COLO668 (cell line): ENCODE measurements around the gene CPSF4L.

Experiments
- DNase-seq: peaks from one replicate; lab custom pipeline; 2025; ENCODE audit not compliant: unreplicated experiment; lab: John Stamatoyannopoulos, UW

The CPSF4L gene

GRCh38 chr17:73290399-73291259 lies 28.9 kb upstream of the CPSF4L start:
- DNase-seq: no peak

DNA sequence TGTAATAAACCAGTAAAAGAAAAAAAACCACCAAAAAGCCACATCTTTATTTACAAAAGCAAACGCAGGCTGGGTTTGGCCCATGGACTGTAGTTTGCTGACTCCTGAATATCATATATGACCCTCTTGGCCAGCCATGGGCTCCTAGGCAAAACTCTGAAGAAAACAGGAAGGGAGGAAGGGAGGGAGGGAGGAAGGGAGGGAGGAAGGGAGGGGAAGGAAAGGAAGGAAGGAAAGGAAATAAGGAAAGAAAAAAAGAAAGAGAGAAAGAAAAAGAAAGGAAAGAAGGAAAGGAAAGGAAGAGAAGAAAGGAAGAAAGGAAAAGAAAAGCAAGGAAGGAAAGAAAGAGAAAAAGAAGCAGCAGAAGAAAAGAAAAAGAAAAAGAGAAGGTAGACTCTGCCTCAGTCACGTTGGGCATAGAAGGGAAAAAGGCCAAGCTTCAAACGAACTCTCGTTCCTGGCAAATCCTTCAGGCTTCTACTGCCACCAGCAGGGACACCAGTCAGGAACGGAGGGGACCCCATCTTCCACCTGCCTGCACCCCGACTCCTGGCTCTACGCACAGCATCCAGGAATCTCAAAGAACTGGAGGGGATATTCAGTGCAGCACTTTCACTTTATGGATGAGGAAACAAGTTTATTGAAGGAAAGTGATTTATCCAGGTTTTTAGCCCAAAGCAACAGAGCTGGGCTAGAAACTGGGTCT lies 28.0 kb upstream of the CPSF4L start:
- DNase-seq: no peak

GRCh38 chr17:73288534-73289302 lies 27.0 kb upstream of the CPSF4L start:
- DNase-seq: no peak

GRCh38 chr17:73286863-73287296 lies 25.2 kb upstream of the CPSF4L start:
- DNase-seq: no peak

DNA sequence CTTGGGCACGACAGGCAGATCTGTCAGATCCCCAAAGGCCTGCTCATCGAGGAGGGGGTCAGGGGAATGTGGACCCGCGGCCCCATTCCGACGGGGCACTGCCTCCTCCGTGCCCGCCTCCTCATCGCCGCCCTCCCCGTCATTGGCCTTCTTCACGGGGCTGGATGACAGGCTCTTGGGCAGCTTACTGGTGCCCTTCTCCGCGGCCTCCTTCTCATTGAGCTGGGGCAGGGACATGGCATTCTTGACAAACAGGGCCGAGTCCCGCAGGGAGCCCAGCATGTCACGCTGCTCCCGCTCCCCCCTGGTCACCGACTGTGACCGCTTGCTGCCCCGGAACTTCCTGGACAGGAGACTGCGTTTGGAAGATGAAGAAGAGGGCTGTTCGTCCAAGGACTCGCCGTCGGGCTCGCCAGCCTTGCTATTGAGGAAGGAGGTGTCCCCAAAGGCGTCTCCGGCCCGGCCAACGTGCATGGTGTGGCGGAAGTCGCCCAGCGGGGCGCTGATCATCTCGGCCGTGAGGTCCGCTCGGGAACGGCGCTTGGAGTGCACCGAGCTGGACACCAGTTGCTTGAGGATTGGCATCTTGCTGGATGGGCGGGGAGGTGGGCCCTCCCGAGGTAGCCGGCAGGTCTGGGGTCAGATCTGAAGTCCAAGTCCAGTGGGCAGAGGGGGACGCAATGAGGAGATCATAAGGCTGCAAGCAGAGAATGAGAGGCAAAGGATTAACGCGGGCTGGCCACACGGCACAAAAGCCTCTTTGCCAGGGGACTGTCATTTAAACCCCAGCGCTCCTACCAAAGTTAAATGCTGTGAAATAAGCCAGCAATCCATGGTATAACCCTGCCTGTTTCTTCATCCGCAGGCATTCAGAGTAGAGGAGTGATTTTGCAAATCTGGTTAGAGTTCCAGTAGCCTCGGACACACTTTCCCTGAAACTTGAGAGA lies 24.5 kb upstream of the CPSF4L start:
- DNase-seq: no peak

GRCh38 chr17:73285603-73285908 lies 23.9 kb upstream of the CPSF4L start:
- no peak for DNase-seq

- DNase-seq: no peak
These were observed 23.4 kb upstream of the CPSF4L start for GRCh38 chr17:73284906-73285602.

- DNase-seq: no peak
These were observed 22.7 kb upstream of the CPSF4L start for GRCh38 chr17:73284354-73284753.

GRCh38 chr17:73283841-73284282 lies 22.2 kb upstream of the CPSF4L start:
- DNase-seq: no peak

- no peak for DNase-seq
These were observed 21.6 kb upstream of the CPSF4L start for GRCh38 chr17:73283250-73283649.

GRCh38 chr17:73282629-73283028 lies 20.9 kb upstream of the CPSF4L start:
- DNase-seq: no peak

- no peak for DNase-seq
These were observed 20.2 kb upstream of the CPSF4L start for GRCh38 chr17:73281928-73282327.

DNA sequence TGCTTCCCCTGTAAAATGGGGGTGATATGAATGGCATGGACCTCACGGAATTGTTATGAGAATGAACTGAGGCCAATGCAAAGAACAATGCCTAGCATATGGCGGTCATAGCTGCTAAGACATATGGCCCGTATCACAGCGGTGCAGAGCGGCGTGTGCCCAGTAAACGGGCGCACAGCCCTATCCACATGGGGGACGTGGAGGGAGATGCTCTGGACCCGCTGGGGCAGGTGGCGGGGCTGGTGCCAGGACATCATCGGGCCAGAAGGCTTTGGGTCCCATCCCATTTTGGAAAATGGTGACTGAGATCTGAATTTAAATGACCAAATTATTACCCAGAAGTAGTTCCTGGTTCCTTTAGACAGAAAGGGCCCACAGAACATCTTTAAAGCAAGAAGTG lies 18.5 kb upstream of the CPSF4L start:
- no peak for DNase-seq

DNA sequence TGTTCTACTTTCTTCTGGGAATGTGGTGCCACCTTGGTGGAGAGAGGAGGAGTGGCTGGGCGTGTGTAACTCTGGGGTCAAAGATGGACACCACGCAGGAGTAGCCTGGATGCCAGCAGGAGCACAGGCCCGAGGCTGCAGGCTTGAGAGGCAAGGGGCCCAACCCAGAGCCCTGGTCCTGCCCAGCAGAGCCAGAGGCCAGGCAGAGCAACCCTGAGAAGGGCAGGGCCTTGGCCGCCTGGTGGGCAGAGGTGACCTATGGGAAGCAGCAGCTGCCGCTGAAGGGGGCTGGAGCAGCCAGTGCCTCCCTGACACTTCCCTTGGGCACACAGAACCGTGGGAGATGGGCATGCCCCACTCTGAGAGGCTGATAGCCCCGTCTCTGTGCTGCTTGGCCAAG lies 18.0 kb upstream of the CPSF4L start:
- DNase-seq: no peak

DNA sequence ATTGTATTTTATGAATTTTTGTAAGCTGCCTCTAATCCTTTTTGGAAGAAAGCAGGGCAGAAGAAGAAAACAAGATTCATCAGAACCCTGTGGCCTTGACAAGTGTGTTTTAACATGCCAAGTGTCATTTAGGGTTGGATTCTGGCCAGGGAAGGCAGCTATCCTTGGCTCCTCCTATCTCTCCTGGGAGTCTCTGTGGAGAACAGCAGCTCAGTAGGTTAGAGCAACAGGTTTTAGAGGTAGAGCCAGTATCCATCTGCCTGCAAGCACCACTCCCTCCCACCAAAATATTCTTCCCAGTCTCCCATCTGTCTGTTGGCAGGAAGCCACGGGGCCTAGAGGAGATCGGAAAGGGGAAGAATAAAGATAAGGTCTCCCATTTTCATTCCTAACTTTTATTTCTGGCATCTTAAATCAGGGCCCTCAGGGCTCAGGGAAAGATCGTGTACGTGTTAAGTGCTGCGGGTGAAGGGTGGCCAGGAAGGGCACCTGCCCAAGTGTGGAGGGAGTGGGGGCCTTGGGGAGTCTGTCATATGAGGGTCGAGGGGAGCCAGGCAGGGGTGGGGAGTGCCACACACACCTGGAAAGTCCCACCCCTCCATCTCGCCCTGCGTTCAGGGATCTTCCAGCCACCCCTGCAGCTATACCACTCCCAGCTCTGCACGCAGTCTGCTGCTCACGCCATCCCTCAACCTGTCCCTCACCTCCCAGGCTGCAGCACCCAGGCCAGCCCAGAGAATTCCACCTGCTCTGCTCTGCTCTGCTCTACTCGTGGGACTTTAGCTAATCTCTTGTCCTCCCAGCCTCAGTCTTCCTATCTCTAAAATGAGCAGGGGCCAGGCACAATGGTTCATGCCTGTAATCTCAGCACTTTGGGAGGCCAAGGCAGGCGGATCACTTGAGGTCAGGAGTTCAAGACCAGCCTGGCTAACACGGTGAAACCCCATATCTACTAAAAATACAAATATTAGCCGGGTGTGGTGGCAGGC lies 17.1 kb upstream of the CPSF4L start:
- no peak for DNase-seq

GRCh38 chr17:73278049-73278464 lies 16.4 kb upstream of the CPSF4L start:
- no peak for DNase-seq

- DNase-seq: no peak
These were observed 12.8 kb upstream of the CPSF4L start for GRCh38 chr17:73274490-73274889.

DNA sequence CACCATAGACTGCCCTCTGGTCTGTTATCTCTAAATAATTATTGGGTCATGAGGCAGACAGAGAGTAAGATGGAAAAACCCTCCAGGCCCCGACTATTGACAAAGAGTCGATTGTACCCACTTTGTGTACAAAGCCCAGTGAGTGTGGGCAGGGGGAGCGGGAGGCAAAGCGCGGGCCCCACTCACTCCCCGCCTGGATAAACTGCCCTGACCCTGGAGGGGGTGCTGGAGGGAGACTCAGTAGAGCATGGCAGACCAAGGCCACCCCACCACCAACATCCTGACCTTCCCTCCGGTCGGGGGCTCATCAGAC lies 11.2 kb upstream of the CPSF4L start:
- no peak for DNase-seq

GRCh38 chr17:73271072-73271471 lies 9.4 kb upstream of the CPSF4L start:
- DNase-seq: no peak
